HG02870 (cell line): Measurements from ENCODE around the gene KYAT1.

Source experiments
- ATAC-seq: cut with Tn5 transposase; IDR thresholded peaks from one replicate; pipeline ENCODE4 v1.9.1; 2021; ENCODE audit warnings: mild to moderate bottlenecking, moderate library complexity; ENCODE audit not compliant: unreplicated experiment

The KYAT1 gene

DNA sequence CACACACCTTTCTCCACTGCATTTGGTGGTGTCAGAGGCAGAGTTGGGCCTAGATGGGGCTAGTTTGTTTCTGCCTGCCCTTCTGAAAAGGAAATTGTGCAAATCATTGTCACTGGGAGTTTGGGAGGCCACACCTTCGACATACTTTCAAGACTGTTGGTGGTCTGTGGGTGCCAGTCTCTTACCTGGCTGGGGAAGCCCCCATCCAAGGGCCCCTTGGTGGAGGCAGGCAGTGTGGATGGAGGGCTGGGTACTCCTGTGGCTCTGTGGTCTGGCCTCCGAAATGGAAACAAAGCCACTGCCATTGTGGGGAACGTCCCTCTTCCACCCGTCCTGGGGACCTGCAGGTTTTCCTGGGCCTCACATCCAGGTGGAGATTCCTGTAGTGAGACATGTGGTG is 28.1 kb upstream of the KYAT1 start:
- no peak for ATAC-seq

DNA sequence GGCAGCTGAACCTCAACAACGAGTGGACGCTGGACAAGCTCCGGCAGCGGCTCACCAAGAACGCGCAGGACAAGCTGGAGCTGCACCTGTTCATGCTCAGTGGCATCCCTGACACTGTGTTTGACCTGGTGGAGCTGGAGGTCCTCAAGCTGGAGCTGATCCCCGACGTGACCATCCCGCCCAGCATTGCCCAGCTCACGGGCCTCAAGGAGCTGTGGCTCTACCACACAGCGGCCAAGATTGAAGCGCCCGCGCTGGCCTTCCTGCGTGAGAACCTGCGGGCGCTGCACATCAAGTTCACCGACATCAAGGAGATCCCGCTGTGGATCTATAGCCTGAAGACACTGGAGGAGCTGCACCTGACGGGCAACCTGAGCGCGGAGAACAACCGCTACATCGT is 26.6 kb upstream of the KYAT1 start:
- ATAC-seq, result no peak

DNA sequence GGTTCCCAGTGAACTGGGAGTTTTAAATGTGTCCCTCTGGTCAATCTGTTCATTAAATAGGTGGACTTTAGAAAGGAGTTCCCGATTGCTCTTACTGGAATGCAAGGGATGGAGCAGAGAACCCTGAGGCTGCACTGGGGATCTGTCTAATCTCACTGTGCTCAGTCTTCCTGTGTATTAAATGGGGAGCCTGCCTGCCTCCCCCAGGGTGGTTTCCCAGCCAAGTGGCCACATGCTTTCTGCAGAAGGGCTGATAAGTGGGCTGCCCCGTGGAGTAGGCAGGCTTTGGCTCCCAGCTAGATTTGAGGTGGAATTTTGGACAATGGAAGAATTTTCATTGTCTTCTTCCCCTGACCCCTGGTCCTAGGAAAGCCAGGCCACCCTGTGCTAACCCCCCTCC is 25.0 kb upstream of the KYAT1 start:
- ATAC-seq, result no peak

DNA sequence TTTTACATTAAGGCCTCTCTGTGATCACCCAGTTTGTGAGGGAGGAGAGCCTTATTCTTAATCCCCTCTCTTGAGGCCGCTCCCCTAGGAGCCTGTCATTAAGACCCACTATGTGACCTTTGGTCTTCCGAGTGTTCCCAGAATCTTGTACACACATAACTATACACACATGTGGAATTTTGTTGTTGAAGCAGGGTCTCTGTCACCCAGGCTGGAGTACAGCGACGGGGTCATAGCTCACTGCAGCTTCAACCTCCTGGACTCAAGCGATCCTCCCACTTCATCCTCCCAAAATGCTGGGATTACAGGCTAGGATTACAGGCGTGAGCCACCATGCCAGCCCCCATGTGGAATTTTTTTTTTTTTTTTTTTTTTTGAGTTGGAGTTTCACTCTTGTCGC is 24.2 kb upstream of the KYAT1 start:
- no peak for ATAC-seq

DNA sequence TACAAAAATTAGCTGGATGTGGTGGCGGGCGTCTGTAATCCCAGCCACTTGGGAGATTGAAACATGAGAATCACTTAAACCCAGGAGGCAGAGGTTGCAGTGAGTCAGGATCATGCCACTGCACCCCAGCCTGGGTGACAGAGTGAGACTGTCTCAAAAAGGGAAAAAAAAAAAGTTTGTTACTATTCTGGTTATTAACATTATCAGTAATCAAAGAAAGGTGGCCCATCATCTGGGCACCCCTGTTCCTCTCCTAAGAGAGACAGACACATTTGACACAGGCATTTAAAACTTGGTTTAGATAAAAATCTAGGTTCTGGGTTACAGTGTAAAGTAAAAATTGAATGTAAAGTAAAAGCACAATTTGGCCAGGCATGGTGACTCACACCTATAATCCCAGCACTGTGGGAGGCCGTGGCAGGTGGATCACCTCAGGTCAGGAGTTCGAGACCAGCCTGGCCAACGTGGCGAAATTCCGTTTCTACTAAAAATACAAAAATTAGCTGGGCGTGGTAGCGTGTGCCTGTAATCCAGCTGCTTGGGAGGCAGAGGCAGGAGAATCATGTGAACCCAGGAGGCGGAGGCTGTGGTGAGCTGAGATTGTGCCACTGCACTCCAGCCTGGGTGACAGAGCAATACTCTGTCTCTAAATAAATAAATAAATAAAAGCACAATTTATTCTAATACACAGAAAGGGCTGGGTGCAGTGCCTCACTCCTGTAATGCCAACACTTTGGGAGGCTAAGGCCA is 22.3 kb upstream of the KYAT1 start:
- ATAC-seq, result no peak

DNA sequence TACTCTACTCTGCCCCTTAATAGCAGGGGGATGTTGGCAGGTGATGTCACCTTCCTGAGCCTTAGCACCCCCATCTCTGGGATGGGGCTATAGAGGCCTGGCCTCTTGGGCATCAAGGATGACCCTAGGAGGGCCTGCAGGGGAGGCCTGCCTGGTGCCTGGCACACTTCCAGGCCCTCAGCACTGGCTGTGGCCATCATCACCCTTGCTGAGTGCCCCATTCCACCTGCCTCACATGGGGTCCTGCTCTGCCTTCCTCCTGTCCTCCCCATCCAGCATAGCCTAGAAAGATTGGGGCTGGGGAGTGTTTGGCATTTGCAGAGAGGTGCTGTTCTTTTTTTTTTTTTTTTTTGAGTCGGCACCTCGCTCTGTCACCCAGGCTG is 21.3 kb upstream of the KYAT1 start:
- no peak for ATAC-seq

DNA sequence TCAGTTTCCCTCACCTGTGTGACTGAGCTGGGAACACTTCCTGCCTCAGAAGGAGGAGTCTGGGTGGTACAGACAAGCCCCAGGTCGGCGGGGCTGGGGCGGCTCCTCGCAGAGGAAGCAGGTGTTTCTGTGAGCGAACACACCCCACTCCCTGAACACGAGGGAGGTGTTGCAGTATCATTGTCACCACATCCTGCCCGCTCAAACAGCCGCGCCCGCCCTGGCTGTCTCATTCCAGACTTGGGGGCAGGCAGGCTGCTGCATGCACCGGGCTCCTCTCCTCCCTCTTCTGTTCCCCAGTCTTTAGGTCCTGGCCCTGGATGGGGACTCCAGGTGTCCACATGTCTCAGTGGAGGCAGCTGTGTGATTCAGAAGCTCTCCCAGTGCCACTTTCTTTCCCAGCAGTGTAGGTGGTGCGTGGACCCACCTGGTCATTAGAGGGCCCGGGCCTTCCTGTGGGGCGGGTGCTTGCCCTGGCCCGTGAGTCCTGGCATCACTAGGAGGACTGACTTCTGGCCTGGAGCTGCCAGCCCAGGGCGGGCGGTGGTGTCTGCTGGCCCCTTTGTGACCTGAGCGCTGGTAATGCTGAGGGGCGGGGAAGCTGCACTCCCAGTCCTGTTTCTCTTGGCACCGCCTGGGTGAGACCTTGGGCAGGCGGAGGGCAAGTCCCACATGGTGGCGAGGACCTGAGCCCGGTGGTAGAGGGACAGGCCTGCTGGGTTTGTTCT is 20.8 kb upstream of the KYAT1 start:
- peak; percentile 68 for ATAC-seq

DNA sequence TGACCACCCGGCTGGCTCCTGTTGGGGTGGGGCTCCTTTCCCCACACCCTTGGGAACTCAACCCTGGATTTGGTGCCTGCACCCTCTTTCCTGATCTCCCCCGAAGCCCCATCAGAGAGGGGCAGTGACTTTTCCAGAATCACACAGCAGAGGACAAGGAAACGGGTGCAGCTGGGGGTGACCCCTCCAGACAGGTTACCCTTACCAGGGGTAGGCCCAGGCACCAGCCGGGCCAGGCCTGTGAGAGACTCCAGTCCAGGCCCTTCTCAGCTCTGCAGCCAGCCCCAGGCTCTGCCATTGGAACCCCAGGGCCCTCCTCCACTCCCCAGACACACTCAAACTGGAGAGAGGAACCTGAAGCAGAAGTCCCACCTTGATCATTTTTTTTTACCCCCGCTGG is 20.1 kb upstream of the KYAT1 start:
- no peak for ATAC-seq

DNA sequence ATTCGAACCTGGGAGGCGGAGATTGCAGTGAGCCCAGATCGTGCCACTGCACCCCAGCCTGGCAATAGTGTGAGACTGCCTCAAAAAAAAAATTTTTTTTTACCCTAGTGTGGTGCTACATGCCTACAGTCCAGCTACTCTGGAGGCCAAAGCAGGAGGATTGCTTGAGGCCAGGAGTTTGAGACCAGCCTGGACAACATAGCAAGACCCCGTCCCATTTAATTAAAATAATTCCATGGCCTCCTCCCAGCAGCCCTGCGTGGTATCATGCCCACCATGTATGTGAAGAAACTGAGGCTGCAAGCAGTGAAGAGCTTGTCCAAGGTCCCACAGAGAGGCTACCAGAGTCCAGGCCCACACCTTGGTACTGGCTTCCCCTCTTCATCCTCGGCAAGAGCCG is 19.6 kb upstream of the KYAT1 start:
- no peak for ATAC-seq

DNA sequence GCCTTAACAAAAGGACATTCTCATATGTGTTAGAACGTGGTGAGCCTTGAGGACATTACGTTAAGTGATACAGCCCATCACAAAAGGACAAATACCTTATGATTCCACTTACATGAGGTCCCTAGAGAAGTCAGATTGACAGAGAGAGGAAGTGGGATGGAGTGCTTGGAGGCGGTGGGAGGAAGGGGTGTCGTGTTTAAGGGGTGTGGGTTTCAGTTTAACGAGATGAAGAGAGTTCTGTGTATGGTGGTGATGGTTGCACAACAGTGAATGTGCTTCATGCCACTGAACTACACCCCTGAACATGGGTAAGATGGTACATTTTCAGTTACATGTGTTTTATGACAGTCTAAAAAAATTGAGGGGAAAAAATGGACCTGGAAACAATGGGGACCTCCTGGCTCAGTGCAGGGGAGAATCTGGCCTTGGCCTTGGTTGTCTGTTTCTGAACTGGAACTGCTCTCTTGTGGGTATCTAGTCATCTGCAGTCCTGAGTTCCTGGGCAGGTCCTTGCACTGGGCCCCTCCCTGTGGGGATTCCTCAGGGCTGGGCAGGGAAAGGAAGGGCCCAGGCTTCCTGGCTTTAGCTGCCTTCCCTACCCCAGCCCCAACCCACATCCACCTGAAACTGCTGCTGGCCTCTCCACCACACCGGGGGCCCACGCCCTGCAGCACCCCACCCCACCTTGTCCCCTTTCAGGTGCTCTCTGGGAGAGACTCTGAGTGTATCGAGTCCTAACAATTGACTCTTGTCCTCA is 18.0 kb upstream of the KYAT1 start:
- no peak for ATAC-seq

DNA sequence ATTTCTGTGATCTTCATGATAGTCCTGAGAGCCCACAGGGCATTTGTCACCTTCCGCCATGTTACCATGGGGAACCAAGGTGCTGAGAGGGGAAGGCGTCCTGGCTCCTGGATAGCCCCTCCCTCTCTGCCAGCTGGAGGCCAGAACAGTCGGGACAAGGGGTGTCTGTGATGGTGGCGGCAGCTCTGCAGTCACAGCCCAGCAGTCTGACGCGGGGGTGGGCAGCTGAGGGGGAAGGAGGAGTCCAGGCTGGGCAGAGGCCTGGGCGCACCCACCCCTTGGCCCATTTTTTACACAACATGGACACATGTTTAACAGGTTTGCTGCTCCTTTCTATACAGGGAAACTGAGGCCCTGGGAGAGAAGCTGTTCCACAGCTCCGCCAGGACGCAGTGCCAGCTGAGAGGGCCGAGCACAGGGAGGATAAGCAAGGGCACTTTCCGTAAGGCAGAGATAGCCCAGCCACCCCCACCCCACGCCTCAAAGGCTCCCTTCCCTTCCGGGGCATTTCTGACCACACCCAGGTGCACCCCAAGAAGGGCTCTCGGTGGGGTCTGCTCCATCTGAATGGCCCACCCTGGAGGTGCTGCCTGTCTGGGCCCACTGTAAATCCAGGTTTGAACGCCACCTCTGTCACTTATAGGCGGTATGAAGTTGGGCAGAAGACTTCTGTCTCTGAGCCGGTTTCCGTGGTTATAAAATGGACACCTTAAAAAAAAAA is 17.3 kb upstream of the KYAT1 start:
- ATAC-seq, result no peak

DNA sequence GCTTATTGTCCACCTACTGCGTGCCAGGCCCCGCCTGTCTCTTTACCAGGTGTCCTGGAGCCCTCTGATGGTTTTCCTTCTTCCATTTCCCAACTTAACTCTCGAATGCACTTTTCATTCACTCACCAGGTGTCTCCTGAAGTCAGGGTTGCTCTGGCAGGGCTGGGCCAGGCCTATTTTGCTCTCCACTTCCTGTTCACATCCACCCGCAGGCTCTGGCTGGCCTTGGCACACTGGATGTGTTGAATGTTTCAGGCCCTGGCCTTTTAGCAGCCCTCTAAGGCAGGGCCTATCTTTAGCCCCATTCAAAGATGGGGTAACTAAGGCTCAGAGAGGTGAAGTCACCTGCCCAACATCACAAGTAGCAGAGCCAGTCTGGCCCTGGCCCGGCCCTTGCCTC is 16.6 kb upstream of the KYAT1 start:
- ATAC-seq, result no peak

DNA sequence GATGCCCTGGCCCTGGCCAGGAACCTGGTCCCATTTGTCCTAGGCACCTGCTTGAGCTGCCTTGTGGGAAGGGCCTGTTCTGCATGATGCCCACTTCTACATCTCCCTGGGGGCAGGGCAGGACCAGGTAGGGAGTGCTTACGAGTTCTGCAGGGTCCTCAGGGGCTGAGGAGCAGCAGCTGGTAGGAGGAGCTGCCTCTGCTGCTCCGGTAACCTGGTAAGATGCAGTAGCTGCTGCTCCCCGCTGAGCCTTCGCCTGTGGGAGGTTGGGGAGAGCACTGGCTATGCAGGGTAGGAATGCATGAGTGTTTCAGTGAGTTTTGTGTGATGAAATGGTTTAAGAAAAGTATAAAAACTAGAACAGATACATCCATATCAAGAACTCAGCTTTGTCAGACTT is 13.8 kb upstream of the KYAT1 start:
- ATAC-seq, result no peak

DNA sequence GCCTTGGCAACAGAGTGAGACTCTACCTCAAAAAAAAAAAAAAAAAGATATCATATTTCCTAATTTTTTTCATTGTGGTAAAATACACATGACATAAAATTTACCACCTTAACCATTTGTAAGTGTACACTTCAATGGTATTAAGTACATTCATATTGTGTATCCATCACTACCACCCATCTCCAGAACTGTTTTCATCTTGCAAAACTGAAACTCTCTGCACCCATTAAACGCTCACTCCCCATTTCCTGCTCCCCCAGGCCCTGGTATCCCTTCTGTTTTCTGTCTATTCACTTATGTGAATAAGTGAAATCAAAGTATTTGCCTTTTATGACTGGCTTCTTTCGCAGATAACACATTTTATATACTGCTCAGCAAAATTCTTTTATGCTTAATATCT is 13.0 kb upstream of the KYAT1 start:
- ATAC-seq, result no peak

DNA sequence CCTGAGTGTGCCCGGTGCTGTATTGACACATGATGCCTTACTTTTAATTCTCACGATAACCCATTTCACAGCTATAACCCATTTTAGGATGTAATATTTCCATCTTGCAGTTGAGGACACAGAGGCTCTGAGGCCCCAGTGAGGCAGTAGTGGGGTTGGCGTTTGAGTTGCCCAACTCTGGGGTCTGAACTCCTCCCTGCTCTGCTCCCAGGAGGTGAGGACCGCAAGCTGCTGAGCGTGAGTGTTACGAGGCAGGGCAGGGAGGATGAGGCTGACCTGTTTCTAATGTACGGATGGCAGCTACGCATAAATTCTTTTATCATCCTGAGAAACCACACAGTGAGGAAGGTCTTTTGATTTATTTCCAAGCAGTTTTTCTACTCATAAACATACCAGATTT is 11.6 kb upstream of the KYAT1 start:
- ATAC-seq, result no peak

DNA sequence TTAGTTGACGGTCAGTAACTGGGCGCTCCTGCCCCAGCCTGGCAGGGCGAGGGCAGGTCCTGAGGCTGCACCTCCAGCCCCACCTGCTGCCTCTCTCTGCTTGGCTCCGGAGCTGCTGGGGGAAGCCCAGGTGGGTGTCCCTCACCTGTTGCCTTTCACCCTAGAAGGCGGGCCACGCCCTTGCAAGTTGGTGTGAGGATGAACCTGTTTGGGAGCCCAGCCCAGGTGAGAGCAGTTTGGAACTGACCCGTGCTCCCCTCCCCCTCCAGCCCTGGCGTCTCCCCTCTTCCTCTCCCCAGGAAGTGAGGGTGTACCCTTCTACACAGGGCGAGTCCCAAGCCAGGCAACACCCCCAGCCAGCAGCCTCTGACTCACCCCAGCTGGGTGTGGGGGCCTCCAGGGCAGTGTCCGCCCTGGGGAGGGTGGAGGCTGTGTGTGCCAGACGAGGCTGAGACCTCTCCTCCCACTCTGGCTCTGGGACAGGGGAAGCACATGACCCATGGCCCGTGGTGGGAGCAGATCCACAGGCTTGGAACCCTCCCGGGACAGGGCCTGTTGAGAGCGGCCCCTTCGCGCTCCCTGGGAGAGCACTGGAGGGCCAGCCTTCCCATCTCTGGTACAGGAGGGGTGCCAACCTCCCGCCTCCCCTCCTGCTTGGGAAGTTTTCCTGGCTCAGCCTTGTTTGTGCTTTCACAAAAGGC is 10.6 kb upstream of the KYAT1 start:
- ATAC-seq, result no peak

DNA sequence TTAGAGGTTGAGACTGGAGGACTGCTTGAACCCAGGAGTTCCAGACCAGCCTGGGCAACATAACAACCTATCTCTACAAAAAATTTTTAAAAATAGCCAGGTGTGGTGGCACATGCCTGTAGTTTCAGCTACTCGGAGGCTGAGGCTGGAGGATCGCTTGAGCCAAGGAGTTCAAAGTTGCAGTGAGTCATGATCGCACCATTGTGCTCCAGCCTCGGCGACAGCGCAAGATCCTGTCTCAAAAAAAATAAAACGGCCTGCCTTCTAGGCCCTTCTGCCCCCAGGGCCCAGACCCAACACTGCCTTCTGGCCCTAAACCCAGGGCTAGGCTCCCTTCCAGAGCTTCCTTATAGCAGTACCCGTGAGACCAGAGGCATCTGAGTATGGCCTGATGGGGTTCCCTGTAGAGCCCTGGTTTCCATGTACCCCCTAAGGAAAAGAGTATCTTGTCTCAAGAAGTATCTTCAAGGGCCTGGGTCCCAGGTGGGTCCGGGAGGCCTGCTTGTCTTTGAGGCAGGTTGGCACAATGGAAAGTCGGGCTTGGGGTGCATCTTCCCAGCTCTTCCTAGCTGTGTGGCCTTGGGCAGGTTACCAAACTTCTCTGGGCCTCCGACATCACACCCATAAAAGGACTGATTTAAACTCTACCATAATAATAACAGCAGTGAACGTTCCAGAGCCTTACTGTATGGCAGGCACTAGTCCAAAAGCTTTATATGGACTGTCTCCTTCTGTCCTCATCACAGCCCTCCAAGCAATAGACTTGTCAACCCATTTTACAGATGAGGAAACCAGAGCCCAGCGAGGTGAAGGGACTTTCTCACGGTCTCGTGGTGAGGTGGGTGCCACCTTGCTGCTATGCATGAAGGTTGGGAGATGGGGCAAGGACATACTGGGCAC is 9.8 kb upstream of the KYAT1 start:
- no peak for ATAC-seq

DNA sequence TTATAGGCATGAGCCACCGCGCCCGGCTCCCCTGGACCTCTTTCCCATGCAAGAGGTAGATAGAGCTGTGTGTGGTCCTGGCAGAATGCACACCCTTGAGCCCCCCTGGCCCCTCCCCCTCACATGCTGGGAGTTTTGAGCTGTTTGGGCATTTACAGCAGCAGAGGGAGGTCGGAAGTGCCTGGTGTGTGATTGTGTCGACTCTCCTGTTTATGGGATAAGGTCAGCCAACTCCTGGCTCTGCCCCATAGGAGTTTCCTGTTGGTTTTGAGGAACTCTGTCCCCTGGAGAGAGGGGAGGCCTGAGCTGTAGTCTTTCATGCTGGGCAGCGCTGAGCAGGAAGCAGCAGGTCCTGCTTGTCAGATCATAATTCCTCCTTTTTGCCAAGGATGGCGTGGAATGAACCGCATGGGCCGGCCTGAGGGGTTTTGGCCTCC is 6.2 kb upstream of the KYAT1 start:
- ATAC-seq, result no peak

DNA sequence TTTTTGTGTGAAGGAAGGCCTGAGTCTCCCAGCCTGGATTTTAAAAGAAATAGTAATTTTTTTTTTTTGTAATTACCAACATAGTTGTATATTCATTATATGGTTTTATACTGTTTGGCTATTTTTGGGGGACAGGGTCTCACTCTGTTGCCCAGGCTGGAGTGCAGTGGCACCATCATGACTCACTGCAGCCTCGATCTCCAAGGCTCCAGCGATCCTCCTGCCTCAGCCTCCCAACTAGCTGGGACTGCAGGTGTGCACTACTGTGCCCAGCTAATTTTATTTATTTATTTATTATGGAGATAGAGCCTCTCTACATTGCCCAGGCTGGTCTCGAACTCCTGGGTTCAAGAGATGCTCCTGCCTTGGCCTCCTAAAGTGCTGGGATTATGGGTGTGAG is 5.3 kb upstream of the KYAT1 start:
- no peak for ATAC-seq
